HFFc6 (cell line): ENCODE results near the gene ZNF207. TPM values are rescaled to one million over a fixed set of nuclear protein-coding genes. Genes with fewer than 3 reads are reported as not detected.
"Not testable (repeated sequence)": the region's sequence is repeated elsewhere in the genome, so short reads cannot be mapped to it uniquely, and the experiment has no call there.

ENCODE experiments used
- DNase-seq: peaks from one replicate; pipeline ENCODE4 v3.0.0-alpha.2; 2018
- H3K27ac Mint-ChIP-seq: 2 replicates; pipeline ENCODE4 v1.8.0; 2020; ENCODE audit warnings: mild to moderate bottlenecking, mixed read lengths
- H3K27me3 Mint-ChIP-seq: 2 replicates; pipeline ENCODE4 v1.8.0; 2021; ENCODE audit warnings: mild to moderate bottlenecking, moderate library complexity, mixed read lengths; ENCODE audit not compliant: insufficient read depth
- H3K36me3 Mint-ChIP-seq: 2 replicates; pipeline ENCODE4 v1.8.0; 2021; ENCODE audit warnings: low read depth, mixed read lengths
- H3K4me1 Mint-ChIP-seq: 2 replicates; pipeline ENCODE4 v1.8.0; 2020; ENCODE audit warnings: low read depth, mixed read lengths
- H3K4me3 Mint-ChIP-seq: 2 replicates; pipeline ENCODE4 v1.8.0; 2020; ENCODE audit warnings: mild to moderate bottlenecking, moderate library complexity, mixed read lengths
- H3K9me3 Mint-ChIP-seq: 2 replicates; pipeline ENCODE4 v1.8.0; 2020; ENCODE audit warnings: mild to moderate bottlenecking, mixed read lengths
- CTCF ChIP-seq: fragments of 200-600 bp; sonication (generic); IDR thresholded peaks from 2 replicates; pipeline ENCODE4 v1.5.0; 2021; ENCODE audit warnings: antibody characterized with exemption, mild to moderate bottlenecking
- microRNA-seq: library from miRNA; unstranded; fragments of <30 nt; microRNA quantifications from one replicate; pipeline ENCODE4, GENCODE V29; 2019
- total RNA-seq, 6 experiments: library from RNA; stranded (reverse); fragmentation: NEBNext Ultra II Directional; extraction: Animal tissue kit (Norgen Biotek cat#: 25700); gene quantifications; 2 replicates in 1 of 6; 3 replicates in 5 of 6; pipeline ENCODE4 v1.2.3, GENCODE V29; 2021

ZNF207 gene
- total RNA-seq, 6 experiments from 2014 or later, result 128 to 173 (median 153) TPM

GRCh38 chr17:32393904-32394303, 43.9 kb downstream of the ZNF207 start:
- Mint-ChIP-seq H3K27ac (no peak overlapping the region), H3K27me3 (no peaks in the 10 kb centered on the region), H3K36me3 (peaks cover 12% of the 10 kb centered on the region; the same call in 1 of the 2 replicates), H3K4me3 (no peak overlapping the region), H3K4me1 (peaks cover 11% of the 10 kb centered on the region), H3K9me3 (no peaks in the 10 kb centered on the region)
- no peak for TF ChIP-seq CTCF
- DNase-seq, result no peak

- no peaks in the 10 kb centered on the region for H3K9me3 Mint-ChIP-seq
- no peak overlapping the region for H3K27ac Mint-ChIP-seq
- H3K4me1 Mint-ChIP-seq, result peaks cover 11% of the 10 kb centered on the region
- H3K36me3 Mint-ChIP-seq, result 0 out of 2 replicates have a peak, but pooled peaks cover 6% of the 10 kb centered on the region
- DNase-seq, result no peak
- TF ChIP-seq CTCF, result no peak
- H3K27me3 Mint-ChIP-seq, result peaks cover 3% of the 10 kb centered on the region; the same call in 1 of the 2 replicates
- H3K4me3 Mint-ChIP-seq, result no peak overlapping the region
Measured at GRCh38 chr17:32396343-32396742, 46.4 kb downstream of the ZNF207 start.

- Mint-ChIP-seq H3K27ac (no peak overlapping the region), H3K36me3 (0 out of 2 replicates have a peak, but pooled peaks cover 4% of the 10 kb centered on the region), H3K4me1 (peaks cover 6% of the 10 kb centered on the region), H3K9me3 (no peaks in the 10 kb centered on the region), H3K27me3 (peaks cover 3% of the 10 kb centered on the region; the same call in 1 of the 2 replicates), H3K4me3 (no peak overlapping the region)
- DNase-seq, result no peak
- no peak for TF ChIP-seq CTCF
Measured at GRCh38 chr17:32398946-32399345, 49.0 kb downstream of the ZNF207 start.

GRCh38 chr17:32410085-32410484, 60.1 kb downstream of the ZNF207 start:
- not testable (repeated sequence) for H3K4me1 Mint-ChIP-seq, DNase-seq, H3K4me3 Mint-ChIP-seq, H3K27me3 Mint-ChIP-seq, H3K36me3 Mint-ChIP-seq, H3K27ac Mint-ChIP-seq, H3K9me3 Mint-ChIP-seq

GRCh38 chr17:32426894-32427293, 76.9 kb downstream of the ZNF207 start:
- Mint-ChIP-seq H3K27ac (no peak overlapping the region), H3K36me3 (peaks cover 4% of the 10 kb centered on the region; the same call in 1 of the 2 replicates), H3K4me3 (no peak overlapping the region), H3K9me3 (peaks cover 7% of the 10 kb centered on the region), H3K27me3 (peaks cover 6% of the 10 kb centered on the region; the same call in 1 of the 2 replicates), H3K4me1 (no peaks in the 10 kb centered on the region)
- no peak for TF ChIP-seq CTCF
- no peak for DNase-seq

- H3K4me3 Mint-ChIP-seq, result no peak overlapping the region
- H3K36me3 Mint-ChIP-seq, result peaks cover 4% of the 10 kb centered on the region; the same call in 1 of the 2 replicates
Measured at GRCh38 chr17:32429598-32429997, 79.6 kb downstream of the ZNF207 start.

More at GRCh38 chr17:32429598-32429997, 79.6 kb downstream of the ZNF207 start:
- no peak for DNase-seq
- Mint-ChIP-seq H3K4me1 (peaks cover under 1% of the 10 kb centered on the region), H3K27ac (no peak overlapping the region), H3K27me3 (peaks cover 8% of the 10 kb centered on the region; the same call in 1 of the 2 replicates), H3K9me3 (peaks cover 7% of the 10 kb centered on the region)
- no peak for TF ChIP-seq CTCF

Small RNAs within 50 kb of the gene (microRNA-seq; reads per million reads assigned to microRNA genes)
- gene MIR632, result not detected

Other genes starting within 250 kb of the ZNF207 start
- 10 to 100 TPM; 20.8 to 26.8 (median 23.6) TPM for gene RHOT1, start 207.7 kb upstream of the ZNF207 start, total RNA-seq
- under 1 TPM in 1 of 6 experiments, not detected in 5; 0.07 TPM for gene RHBDL3, start 84.3 kb upstream of the ZNF207 start, total RNA-seq
- gene C17orf75, start 8.0 kb upstream of the ZNF207 start, total RNA-seq, result 10 to 100 TPM; 16.4 to 25.9 (median 23.9) TPM
- gene PSMD11, start 94.4 kb downstream of the ZNF207 start, total RNA-seq, result 100 to 1,000 TPM; 105 to 121 (median 110) TPM
- 1 to 10 TPM in 5 of 6 experiments, under 1 TPM in 1; 1.00 to 1.9 (median 1.3) TPM for gene CDK5R1, start 136.8 kb downstream of the ZNF207 start, total RNA-seq